HepG2 (cell line): ENCODE data around the gene SFT2D2. TPM values are rescaled to one million over a fixed set of nuclear protein-coding genes. Genes with fewer than 3 reads are reported as not detected.
A peak's percentile ranks its signal among the peaks of the same experiment; 100 is the strongest.

ENCODE experiments used
- ARID5B ChIP-seq: IDR thresholded peaks from 2 replicates; pipeline ENCODE4 v1.4.0; 2020; ENCODE audit warnings: mild to moderate bottlenecking, missing genetic modification reagents
- ATF7-NPFF ChIP-seq: sonication (generic); formaldehyde crosslinking; IDR thresholded peaks from 2 replicates; pipeline ENCODE4 v1.8.1; 2023; ENCODE audit warnings: mild to moderate bottlenecking, low read depth, missing genetic modification reagents, moderate library complexity
- ELF1 ChIP-seq: sonication (generic); formaldehyde crosslinking; IDR thresholded peaks from 2 replicates; pipeline ENCODE4 v1.4.0; 2020; ENCODE audit warnings: missing genetic modification reagents
- GABPA ChIP-seq, 2 experiments: IDR thresholded peaks; 2 replicates each; pipeline ENCODE4 v1.6.1; 2011 to 2016; ENCODE audit warnings: low read depth in 2 of 2, low read length in 1 of 2, missing biosample characterization in 1 of 2, missing genetic modification characterization in 1 of 2
- HOXA3 ChIP-seq: sonication (generic); formaldehyde crosslinking; IDR thresholded peaks from 2 replicates; pipeline ENCODE4 v1.5.0; 2020; ENCODE audit warnings: missing genetic modification reagents
- KAT7 ChIP-seq: IDR thresholded peaks from 2 replicates; pipeline ENCODE4 v1.6.1; 2018; ENCODE audit warnings: borderline replicate concordance, missing compliant biosample characterization
- MIER3 ChIP-seq: IDR thresholded peaks from 2 replicates; pipeline ENCODE4 v1.6.1; 2016; ENCODE audit warnings: missing compliant biosample characterization, borderline replicate concordance
- MIXL1 ChIP-seq: IDR thresholded peaks from 2 replicates; pipeline ENCODE4 v1.6.1; 2016
- PRDM4 ChIP-seq: sonication (generic); formaldehyde crosslinking; IDR thresholded peaks from 2 replicates; pipeline ENCODE4 v1.9.0; 2021; ENCODE audit warnings: missing genetic modification reagents, borderline replicate concordance
- SP1 ChIP-seq, 2 experiments: fragments of 450-650 bp in 1 of 2; sonication (generic) in 1 of 2; formaldehyde crosslinking in 1 of 2; IDR thresholded peaks; 2 replicates each; pipeline versions ENCODE4 v1.4.0 to v1.6.1; 2016 to 2020; ENCODE audit warnings: missing genetic modification reagents in 1 of 2
- SP2 ChIP-seq: sonication (generic); formaldehyde crosslinking; IDR thresholded peaks from 2 replicates; pipeline ENCODE4 v1.5.1; 2020; ENCODE audit warnings: mild to moderate bottlenecking, missing genetic modification reagents
- THAP11 ChIP-seq: IDR thresholded peaks from 2 replicates; pipeline ENCODE4 v1.6.1; 2016; ENCODE audit warnings: missing biosample characterization, missing genetic modification reagents
- YY1 ChIP-seq: IDR thresholded peaks from 2 replicates; pipeline ENCODE4 v1.6.1; 2011; ENCODE audit warnings: low read length, low read depth, moderate library complexity, mild to moderate bottlenecking; ENCODE audit not compliant: insufficient read depth, insufficient replicate concordance
- ZNF275 ChIP-seq: sonication (generic); formaldehyde crosslinking; IDR thresholded peaks from 2 replicates; pipeline ENCODE4 v1.8.0; 2022; ENCODE audit warnings: missing genetic modification reagents, mild to moderate bottlenecking, inconsistent platforms, borderline replicate concordance
- ZNF329 ChIP-seq: sonication (generic); formaldehyde crosslinking; IDR thresholded peaks from 2 replicates; pipeline ENCODE4 v1.9.0; 2021; ENCODE audit warnings: low read depth, mild to moderate bottlenecking, missing genetic modification reagents
- ZNF766 ChIP-seq: sonication (generic); formaldehyde crosslinking; IDR thresholded peaks from 2 replicates; pipeline ENCODE4 v1.5.0; 2020; ENCODE audit warnings: missing genetic modification reagents, borderline replicate concordance
- ZNF776 ChIP-seq: sonication (generic); formaldehyde crosslinking; IDR thresholded peaks from 2 replicates; pipeline ENCODE4 v1.4.0; 2020; ENCODE audit warnings: mild to moderate bottlenecking, missing genetic modification reagents
- polyA plus RNA-seq, 8 experiments: library from polyadenylated mRNA; depleted of rRNA in 3 of 8; stranded (reverse) in 7 of 8; unstranded in 1 of 8; fragments of >200 nt; fragmentation: Illumina TruSeq in 4 of 8; extraction: Trizol in 4 of 8; gene quantifications; 2 replicates each; pipeline versions ENCODE4 v1.2.1 to v1.2.3, GENCODE V29; 2011 to 2016; ENCODE audit warnings: low read depth in 4 of 8, missing spikeins in 1 of 8, mixed read lengths in 1 of 8; ENCODE audit not compliant: insufficient read depth in 1 of 8
- total RNA-seq, 5 experiments: library from RNA; depleted of rRNA; stranded (reverse); fragments of >200 nt; fragmentation: Illumina TruSeq; extraction: Trizol; gene quantifications; 2 replicates each; pipeline ENCODE4 v1.2.3, GENCODE V29; 2016; ENCODE audit warnings: low read depth in 1 of 5
- TF ChIP-seq, protein P1 (sequence below): IDR thresholded peaks from 2 replicates; pipeline ENCODE4 v1.6.1; 2016
- TF ChIP-seq, protein P2 (sequence below): sonication (generic); formaldehyde crosslinking; IDR thresholded peaks from 2 replicates; pipeline ENCODE4 v1.5.0; 2020; ENCODE audit warnings: mild to moderate bottlenecking, missing genetic modification reagents, moderate library complexity

The SFT2D2 gene
- total and polyA plus RNA-seq, 2 of the 13 experiments (the other 11 are each of a cell fraction or from before 2014, with no cell fraction given): 10.0 to 28.8 TPM

DNA sequence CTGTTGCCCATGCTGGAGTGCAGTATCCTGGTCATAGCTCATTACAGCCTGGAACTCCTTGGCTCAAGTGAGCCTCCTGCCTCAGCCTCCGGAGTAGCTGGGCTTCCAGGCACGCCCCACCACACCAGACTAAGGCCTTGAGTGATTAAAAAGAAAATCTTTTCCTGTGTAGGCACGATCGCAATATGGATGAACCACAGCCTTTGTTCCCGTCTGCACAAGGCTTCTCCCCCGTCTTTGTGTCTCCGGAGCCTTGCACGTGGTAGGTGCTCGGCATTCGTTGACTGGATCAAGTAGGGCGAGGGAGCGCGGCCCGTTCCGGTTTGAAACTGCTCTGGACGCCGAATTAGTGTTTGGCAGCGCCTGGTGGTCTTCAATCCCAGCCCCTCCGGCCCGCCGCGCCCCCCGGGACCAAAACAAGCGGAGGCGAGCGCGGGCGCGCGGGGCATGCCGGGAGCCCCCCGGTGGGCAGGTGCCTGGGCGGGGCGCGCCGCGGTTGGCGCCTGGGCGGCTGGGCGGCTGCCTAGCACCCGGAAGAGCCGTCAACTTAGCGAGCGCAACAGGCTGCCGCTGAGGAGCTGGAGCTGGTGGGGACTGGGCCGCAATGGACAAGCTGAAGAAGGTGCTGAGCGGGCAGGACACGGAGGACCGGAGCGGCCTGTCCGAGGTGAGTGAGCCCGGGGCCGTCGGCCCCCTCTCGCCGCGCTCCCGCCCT, at the start of gene SFT2D2 (continued):
- TF ChIP-seq ARID5B (CRISPR knock-in tag) (no peak; the same call in 1 of the 2 replicates), ELF1 (CRISPR knock-in tag) (peak; percentile 89), HOXA3 (CRISPR knock-in tag) (peak; percentile 67; the same call in 1 of the 2 replicates), YY1 (peak; percentile 55), GABPA (IDR thresholded peaks at IDR 0.05; ENCODE audit: low read depth, low read length) (no peak), GABPA (CRISPR knock-in tag; IDR thresholded peaks at IDR 0.05; ENCODE audit: low read depth) (no peak), ZNF329 (CRISPR knock-in tag) (0 out of 2 replicates have a peak, but pooled peaks have one; percentile 79), THAP11 (CRISPR knock-in tag) (peak; percentile 63; the same call in 1 of the 2 replicates), PRDM4 (CRISPR knock-in tag) (no peak), MIXL1 (CRISPR knock-in tag) (no peak; the same call in 1 of the 2 replicates), ZNF275 (CRISPR knock-in tag) (peak; percentile 55; the same call in 1 of the 2 replicates), ATF7-NPFF (CRISPR knock-in tag) (peak; percentile 83), ZNF776 (CRISPR knock-in tag) (peak; percentile 94), MIER3 (CRISPR knock-in tag) (peak; percentile 60; the same call in 1 of the 2 replicates), ZNF766 (CRISPR knock-in tag) (peak; percentile 77; the same call in 1 of the 2 replicates), SP1 (IDR thresholded peaks at IDR 0.05) (no peak), SP1 (CRISPR knock-in tag; IDR thresholded peaks at IDR 0.05) (peak; percentile 31), SP2 (peak; percentile 44; the same call in 1 of the 2 replicates), KAT7 (CRISPR knock-in tag) (peak; percentile 83)
- TF ChIP-seq, protein P1, sequence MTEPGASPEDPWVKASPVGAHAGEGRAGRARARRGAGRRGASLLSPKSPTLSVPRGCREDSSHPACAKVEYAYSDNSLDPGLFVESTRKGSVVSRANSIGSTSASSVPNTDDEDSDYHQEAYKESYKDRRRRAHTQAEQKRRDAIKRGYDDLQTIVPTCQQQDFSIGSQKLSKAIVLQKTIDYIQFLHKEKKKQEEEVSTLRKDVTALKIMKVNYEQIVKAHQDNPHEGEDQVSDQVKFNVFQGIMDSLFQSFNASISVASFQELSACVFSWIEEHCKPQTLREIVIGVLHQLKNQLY (CRISPR knock-in tag): peak; percentile 12; the same call in 1 of the 2 replicates
- TF ChIP-seq, protein P2, sequence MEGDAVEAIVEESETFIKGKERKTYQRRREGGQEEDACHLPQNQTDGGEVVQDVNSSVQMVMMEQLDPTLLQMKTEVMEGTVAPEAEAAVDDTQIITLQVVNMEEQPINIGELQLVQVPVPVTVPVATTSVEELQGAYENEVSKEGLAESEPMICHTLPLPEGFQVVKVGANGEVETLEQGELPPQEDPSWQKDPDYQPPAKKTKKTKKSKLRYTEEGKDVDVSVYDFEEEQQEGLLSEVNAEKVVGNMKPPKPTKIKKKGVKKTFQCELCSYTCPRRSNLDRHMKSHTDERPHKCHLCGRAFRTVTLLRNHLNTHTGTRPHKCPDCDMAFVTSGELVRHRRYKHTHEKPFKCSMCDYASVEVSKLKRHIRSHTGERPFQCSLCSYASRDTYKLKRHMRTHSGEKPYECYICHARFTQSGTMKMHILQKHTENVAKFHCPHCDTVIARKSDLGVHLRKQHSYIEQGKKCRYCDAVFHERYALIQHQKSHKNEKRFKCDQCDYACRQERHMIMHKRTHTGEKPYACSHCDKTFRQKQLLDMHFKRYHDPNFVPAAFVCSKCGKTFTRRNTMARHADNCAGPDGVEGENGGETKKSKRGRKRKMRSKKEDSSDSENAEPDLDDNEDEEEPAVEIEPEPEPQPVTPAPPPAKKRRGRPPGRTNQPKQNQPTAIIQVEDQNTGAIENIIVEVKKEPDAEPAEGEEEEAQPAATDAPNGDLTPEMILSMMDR (CRISPR knock-in tag): no peak
